HUDEP-2 (cell line): Measurements from ENCODE around the gene LINGO1.

ENCODE experiments used
- DNase-seq, 76 experiments: peaks; one replicate each; lab custom pipeline; 2025; ENCODE audit not compliant: unreplicated experiment in 76 of 76; lab: John Stamatoyannopoulos, UW

The LINGO1 gene

GRCh38 chr15:77633134-77633912 is 611 bp upstream of the LINGO1 start:
- peak in 68 of 76 experiments; percentile 9 to 87 (median 67) for DNase-seq

GRCh38 chr15:77631745-77632533 is 773 bp downstream of the LINGO1 start:
- DNase-seq: no peak

- no peak for DNase-seq
Observed at GRCh38 chr15:77630956-77631744, 1.6 kb downstream of the LINGO1 start.

- no peak for DNase-seq
Observed at GRCh38 chr15:77630056-77630455, 2.7 kb downstream of the LINGO1 start.

GRCh38 chr15:77629070-77630030 is 3.4 kb downstream of the LINGO1 start:
- DNase-seq: no peak

GRCh38 chr15:77628010-77628409 is 4.7 kb downstream of the LINGO1 start:
- no peak for DNase-seq

- no peak for DNase-seq
Observed at GRCh38 chr15:77627581-77627980, 5.1 kb downstream of the LINGO1 start.

GRCh38 chr15:77627067-77627466 is 5.6 kb downstream of the LINGO1 start:
- DNase-seq: no peak

GRCh38 chr15:77626002-77626401 is 6.7 kb downstream of the LINGO1 start:
- DNase-seq: no peak

- no peak for DNase-seq
Observed at GRCh38 chr15:77625376-77625775, 7.3 kb downstream of the LINGO1 start.

GRCh38 chr15:77624868-77625267 is 7.8 kb downstream of the LINGO1 start:
- no peak for DNase-seq

GRCh38 chr15:77623755-77624524 is 8.8 kb downstream of the LINGO1 start:
- DNase-seq: no peak

GRCh38 chr15:77622934-77623754 is 9.6 kb downstream of the LINGO1 start:
- DNase-seq: no peak

- DNase-seq: no peak
Observed at GRCh38 chr15:77622209-77622933, 10.3 kb downstream of the LINGO1 start.

- DNase-seq: no peak
Observed at GRCh38 chr15:77621847-77622208, 10.9 kb downstream of the LINGO1 start.

GRCh38 chr15:77620960-77621647 is 11.6 kb downstream of the LINGO1 start:
- no peak for DNase-seq

GRCh38 chr15:77620297-77620696 is 12.4 kb downstream of the LINGO1 start:
- DNase-seq: peak in 9 of 76 experiments; percentile 7 to 60 (median 20)
